DLD1 (cell line): ENCODE results near the gene TMEM150A.
"Not testable (repeated sequence)": the region's sequence is repeated elsewhere in the genome, so short reads cannot be mapped to it uniquely, and the experiment has no call there.

Experiments used
- in situ Hi-C: cut with HindIII; loops from 2 replicates; pipeline ENCODE4 v1.10.0; 2017; ENCODE audit warnings: low sequenced_read_pairs

Gene TMEM150A

DNA sequence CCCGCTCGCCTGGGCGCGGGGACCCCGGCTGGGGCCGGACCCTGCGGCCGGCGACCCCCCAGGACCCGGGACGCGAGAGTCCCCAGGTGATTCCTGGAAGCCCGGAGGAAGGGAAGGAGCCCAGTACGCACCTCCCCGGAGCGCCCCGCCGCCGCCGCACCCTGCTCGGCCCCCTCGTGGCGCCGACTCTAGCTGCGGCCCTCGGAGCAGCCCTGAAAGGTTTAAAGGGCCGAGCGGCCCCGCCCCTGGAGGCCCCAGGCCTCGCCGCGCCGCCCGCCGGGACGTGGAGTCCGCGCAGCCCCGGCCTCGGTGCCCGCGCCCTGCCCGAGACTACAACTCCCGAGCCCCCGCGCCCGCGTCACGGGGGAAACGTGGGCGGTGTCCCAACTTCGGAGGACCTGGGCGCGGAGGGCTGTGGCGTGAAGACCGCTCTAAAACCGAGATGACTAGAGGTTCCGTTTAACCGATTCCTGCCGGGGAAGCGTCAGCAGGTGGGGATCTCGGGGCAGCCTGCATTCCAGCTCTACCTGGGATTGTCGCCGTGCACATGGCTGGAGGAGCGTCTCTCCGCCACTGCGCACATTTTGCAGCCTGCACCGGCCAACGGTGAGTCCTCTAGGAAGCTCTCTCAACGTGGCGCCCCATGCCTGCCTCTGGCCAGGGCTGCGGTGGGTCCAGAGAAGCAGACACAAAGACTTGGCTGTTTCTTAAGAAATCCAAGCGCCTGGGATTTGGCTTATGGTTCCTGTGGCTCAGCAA is at the start of gene TMEM150A:
Gene TMEM150A, minus strand, starts transcription at position 223 of the 759 bp plus-strand sequence. CDS start 750 bp downstream, outside the sequence.
- in situ Hi-C loops: no loop called here

DNA sequence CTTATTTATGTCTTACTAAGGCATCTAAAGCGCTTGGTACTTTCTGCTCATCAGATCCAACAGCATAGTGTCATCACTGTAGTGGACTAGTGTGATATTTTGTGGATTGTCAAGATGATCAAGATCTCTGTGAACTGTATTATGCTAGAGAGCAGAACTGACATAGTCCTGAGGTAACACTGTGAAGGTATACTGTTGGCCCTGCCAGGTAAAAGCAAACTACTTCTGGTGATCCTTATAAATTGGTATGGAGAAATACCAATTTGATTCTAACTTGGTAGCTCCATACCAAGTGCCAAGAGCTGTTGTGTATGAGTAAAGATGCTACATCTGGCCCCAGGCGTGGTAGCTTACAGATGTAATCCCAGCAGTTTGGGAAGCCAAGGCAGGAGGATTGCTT is 49.6 kb upstream of the TMEM150A start:
- in situ Hi-C loops: no loop called here

GRCh38 chr2:85651097-85651496 is 48.6 kb upstream of the TMEM150A start:
- in situ Hi-C loops: no loop called here

- in situ Hi-C loops: no loop called here
Measured at GRCh38 chr2:85650456-85650855, 48.0 kb upstream of the TMEM150A start.

GRCh38 chr2:85649201-85650190 is 47.0 kb upstream of the TMEM150A start:
- in situ Hi-C loops: no loop called here

DNA sequence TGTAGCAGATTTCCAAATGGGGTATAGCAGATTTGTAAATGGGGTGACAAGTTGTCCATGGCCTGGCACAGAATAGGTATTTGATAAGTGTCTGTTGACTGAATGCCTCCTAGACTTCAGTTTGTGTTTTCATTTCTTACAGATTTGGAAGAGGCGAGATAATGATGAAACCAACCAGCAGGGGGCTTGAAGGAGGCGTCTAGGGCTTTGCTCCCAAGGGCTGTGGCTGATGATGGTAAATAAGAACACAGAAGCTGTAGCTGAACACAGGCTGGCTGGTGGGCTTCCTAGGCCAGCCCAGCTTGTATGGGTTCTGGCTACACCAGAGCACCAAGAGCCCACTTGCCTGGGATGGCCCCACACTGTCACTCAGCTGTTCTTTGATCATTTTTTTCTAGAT is 46.1 kb upstream of the TMEM150A start:
- in situ Hi-C loops: no loop called here

- in situ Hi-C loops: no loop called here
Measured at GRCh38 chr2:85647823-85648526, 45.5 kb upstream of the TMEM150A start.

DNA sequence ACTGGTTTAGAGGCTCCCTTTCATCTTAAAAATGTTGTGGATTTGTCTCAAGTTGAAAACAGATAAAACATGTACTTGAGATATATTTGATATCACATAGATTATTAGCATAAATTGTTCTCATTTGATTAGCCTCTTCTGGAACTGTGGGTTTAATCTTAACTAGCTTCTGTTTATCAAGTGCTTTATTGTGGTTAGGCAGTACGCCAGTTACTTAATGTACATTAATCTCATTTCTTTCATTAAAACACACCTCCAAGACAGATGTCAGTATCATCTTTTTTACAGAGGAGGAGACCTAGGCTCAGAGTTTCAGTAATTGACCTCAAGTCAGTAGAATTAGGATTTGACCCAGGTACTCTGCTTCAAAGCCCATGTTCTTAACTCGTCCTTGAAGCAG is 43.7 kb upstream of the TMEM150A start:
- in situ Hi-C loops: no loop called here

DNA sequence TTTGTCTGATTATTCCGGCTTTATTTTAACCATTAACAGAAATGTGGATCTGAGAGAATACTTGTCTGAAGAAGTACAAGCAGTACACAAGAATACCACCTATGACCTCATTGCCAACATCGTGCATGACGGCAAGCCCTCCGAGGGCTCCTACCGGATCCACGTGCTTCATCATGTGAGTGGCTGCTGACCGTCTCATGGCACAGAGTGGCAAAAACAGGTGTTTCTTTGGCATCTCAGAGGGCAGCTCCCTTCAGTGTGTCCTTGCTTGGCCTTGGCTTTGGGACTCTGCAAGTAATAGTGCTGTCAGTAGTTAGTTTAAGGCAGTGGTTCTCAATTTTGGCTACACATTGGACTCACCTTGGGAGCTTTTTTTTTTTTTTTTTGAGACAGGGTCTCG is 42.4 kb upstream of the TMEM150A start:
- in situ Hi-C loops: no loop called here

DNA sequence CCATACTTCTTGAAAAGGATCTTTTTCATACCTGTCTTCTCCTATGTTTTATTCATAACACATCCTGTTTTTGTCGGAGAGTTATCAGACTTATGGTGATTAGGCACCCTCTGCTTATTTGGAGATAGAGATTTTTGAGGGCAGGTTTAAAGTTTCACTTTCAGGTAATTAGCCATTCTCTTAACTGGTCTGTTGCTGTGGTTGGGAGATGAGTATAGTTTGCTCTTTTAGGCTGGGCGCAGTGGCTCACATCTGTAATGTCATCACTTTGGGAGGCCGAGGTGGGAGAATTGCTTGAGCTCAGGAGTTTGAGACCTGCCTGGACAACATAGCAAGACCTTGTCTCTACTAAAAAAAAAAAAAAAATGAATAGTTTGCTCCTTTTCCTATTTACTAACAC is 40.2 kb upstream of the TMEM150A start:
- in situ Hi-C loops: no loop called here

- in situ Hi-C loops: no loop called here
Measured at GRCh38 chr2:85635636-85636035, 33.1 kb upstream of the TMEM150A start.

DNA sequence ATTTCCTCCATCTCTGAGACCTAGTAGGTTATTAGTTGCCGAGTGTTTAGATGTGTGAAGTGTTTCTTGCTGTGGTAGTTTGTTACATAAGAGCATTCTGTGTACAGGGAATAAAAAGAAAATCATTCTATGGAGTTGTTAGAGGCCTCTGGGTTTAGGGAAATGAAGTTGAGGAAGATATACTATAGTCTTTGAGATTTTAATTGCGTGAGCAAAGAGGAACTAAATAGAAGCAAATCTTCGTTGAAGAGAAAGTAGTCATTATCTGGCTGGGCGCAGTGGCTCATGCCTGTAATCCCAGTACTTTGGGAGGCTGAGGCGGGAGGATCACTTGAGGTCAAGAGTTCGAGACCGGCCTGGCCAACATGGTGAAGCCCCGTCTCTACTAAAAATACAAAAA is 32.5 kb upstream of the TMEM150A start:
- in situ Hi-C loops: no loop called here

DNA sequence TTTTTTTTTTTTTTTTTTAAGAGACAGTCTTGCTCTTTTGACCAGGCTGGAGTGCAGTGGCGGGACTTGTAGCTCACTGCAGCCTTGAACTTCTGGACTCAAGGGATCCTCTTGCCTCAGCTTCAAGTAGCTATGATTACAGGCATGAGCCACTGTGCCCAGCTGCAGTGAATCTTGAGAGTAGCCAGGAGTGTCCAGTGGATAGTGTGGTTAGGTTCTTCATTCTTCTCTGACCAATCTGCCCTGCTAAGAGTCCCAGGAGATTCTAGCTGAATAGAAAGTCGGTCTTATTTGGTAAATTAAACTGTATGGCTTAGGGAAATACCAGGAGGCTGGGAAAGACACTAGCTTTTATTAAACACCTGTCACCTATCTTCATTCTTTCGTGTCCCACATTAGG is 28.8 kb upstream of the TMEM150A start:
- in situ Hi-C loops: no loop called here

DNA sequence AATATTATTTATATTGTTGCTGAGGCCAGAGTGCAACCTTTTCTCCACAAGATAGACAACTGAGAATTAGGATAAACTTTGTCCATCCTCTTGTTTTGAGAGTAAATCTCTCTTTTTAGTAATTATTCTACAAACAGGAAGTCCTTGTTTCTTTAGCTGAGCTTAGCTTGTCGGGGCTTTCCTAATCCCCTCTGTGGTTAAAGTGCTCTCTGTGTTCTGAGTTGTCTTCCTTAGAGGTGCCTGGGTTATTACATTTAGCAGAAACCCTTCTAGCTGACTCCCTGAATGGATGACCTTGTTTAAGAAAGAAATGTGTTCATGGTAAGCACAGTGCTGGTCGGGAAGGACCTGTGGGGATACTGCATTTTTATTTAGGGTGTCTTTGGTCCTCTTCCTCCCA is 26.2 kb upstream of the TMEM150A start:
- in situ Hi-C loops: no loop called here

GRCh38 chr2:85623991-85624390 is 21.5 kb upstream of the TMEM150A start:
- in situ Hi-C loops: no loop called here

DNA sequence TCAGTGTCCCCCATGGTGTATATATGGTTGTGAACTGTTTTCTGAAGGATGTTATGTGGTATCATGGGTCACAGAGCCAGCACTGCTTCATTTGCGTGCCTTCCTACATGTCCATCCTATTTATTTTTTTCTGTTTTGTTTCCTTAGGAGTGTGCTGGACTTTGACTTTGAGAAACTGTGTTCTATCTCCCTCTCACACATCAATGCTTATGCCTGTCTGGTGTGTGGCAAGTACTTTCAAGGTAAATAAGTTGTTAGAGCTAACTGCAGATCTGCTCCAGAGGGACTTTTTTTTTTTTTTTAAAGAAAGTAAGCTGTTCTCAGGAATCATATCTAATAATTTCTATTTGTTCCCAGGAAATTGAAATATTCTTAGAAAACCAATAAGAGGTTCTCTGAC is 18.8 kb upstream of the TMEM150A start:
- in situ Hi-C loops: no loop called here

- in situ Hi-C loops: no loop called here
Measured at GRCh38 chr2:85619617-85620016, 17.1 kb upstream of the TMEM150A start.

GRCh38 chr2:85617723-85618122 is 15.2 kb upstream of the TMEM150A start:
- in situ Hi-C loops: not testable (repeated sequence)

- in situ Hi-C loops: no loop called here
Measured at GRCh38 chr2:85615413-85615728, 12.9 kb upstream of the TMEM150A start.

GRCh38 chr2:85614757-85615156 is 12.3 kb upstream of the TMEM150A start:
- in situ Hi-C loops: not testable (repeated sequence)

- in situ Hi-C loops: no loop called here
Measured at GRCh38 chr2:85613717-85614515, 11.4 kb upstream of the TMEM150A start.
